IMR-90 (cell line): ENCODE results near the gene GOLGA1.

Source experiments
- BHLHE40 ChIP-seq: fragments of 150-350 bp; IDR thresholded peaks from 2 replicates; pipeline ENCODE4 v1.6.1; 2016; ENCODE audit warnings: mild to moderate bottlenecking, low read depth, low read length
- CEBPB ChIP-seq: IDR thresholded peaks from 2 replicates; pipeline ENCODE4 v1.6.1; 2012; ENCODE audit warnings: low read depth, low read length, improper control_type of control experiment
- CHD1 ChIP-seq: IDR thresholded peaks from 2 replicates; pipeline ENCODE4 v1.6.1; 2012; ENCODE audit warnings: low read depth, low read length, improper control_type of control experiment
- FOS ChIP-seq: fragments of 150-350 bp; IDR thresholded peaks from 2 replicates; pipeline ENCODE4 v1.6.1; 2016; ENCODE audit warnings: low read depth, low read length
- MAFK ChIP-seq: IDR thresholded peaks from 2 replicates; pipeline ENCODE4 v1.6.1; 2012; ENCODE audit warnings: low read depth, low read length, improper control_type of control experiment
- MAZ ChIP-seq: IDR thresholded peaks from 2 replicates; pipeline ENCODE4 v1.6.1; 2012; ENCODE audit warnings: low read depth, mild to moderate bottlenecking, low read length, improper control_type of control experiment, moderate library complexity, borderline replicate concordance
- MXI1 ChIP-seq: IDR thresholded peaks from 2 replicates; pipeline ENCODE4 v1.6.1; 2012; ENCODE audit warnings: low read depth, mild to moderate bottlenecking, low read length, moderate library complexity, borderline replicate concordance
- POLR2A ChIP-seq: IDR thresholded peaks from 2 replicates; pipeline ENCODE4 v1.6.1; 2012; ENCODE audit warnings: mild to moderate bottlenecking, low read depth, low read length
- RAD21 ChIP-seq: IDR thresholded peaks from 2 replicates; pipeline ENCODE4 v1.6.1; 2012; ENCODE audit warnings: low read length, improper control_type of control experiment
- SMC3 ChIP-seq: fragments of 150-350 bp; IDR thresholded peaks from 2 replicates; pipeline ENCODE4 v1.6.1; 2016; ENCODE audit warnings: low read depth, mild to moderate bottlenecking, antibody characterized with exemption, low read length, moderate library complexity
- TF ChIP-seq, protein P1 (sequence below): conservative IDR thresholded peaks from 2 replicates; pipeline ENCODE4 v1.5.1; 2012; ENCODE audit warnings: mild to moderate bottlenecking, low read depth, low read length, improper control_type of control experiment
- TF ChIP-seq, protein P2 (sequence below): fragments of 150-350 bp; IDR thresholded peaks from 2 replicates; pipeline ENCODE4 v1.6.1; 2017; ENCODE audit warnings: mild to moderate bottlenecking, antibody characterized with exemption, low read length, low read depth
- TF ChIP-seq, protein P3 (sequence below): fragments of 150-350 bp; IDR thresholded peaks from 2 replicates; pipeline ENCODE4 v1.6.1; 2016; ENCODE audit warnings: low read depth, mild to moderate bottlenecking, low read length, moderate library complexity, borderline replicate concordance

DNA sequence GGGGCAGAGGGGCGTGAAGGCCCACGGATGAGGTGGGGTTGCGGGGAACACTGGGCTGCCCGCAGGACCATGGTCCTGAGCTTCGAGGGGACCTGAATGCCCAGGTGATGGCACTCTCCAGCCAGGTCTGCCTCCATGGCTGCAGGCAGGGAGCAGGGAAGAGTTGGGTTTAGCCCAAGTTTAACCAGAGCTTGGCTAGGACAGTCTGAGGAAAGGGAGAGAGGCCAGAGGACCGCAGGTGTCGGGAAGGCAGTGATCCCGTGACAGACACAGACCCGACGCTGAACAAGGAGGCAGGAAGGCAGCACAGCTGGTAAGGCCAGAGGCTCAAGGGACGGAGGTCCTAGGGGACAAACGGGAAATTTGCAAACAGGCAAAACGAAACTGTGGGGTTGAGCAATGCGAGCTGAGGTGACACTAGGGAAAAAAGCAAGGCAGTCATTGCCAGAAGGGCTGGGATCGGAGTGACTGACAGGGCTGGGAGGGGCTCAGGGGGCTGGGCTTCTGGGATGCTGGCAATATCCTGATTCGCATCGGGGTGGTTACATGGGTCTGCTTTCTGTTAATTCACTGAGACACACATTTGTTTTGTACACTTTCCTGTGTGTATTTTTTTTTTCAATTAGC, 53.9 kb downstream of the GOLGA1 start:
- TF ChIP-seq, protein P1, sequence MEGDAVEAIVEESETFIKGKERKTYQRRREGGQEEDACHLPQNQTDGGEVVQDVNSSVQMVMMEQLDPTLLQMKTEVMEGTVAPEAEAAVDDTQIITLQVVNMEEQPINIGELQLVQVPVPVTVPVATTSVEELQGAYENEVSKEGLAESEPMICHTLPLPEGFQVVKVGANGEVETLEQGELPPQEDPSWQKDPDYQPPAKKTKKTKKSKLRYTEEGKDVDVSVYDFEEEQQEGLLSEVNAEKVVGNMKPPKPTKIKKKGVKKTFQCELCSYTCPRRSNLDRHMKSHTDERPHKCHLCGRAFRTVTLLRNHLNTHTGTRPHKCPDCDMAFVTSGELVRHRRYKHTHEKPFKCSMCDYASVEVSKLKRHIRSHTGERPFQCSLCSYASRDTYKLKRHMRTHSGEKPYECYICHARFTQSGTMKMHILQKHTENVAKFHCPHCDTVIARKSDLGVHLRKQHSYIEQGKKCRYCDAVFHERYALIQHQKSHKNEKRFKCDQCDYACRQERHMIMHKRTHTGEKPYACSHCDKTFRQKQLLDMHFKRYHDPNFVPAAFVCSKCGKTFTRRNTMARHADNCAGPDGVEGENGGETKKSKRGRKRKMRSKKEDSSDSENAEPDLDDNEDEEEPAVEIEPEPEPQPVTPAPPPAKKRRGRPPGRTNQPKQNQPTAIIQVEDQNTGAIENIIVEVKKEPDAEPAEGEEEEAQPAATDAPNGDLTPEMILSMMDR: no peak
- TF ChIP-seq CHD1 (no peak), CEBPB (no peak), POLR2A (no peak), FOS (no peak), MXI1 (no peak), RAD21 (no peak), SMC3 (no peak), BHLHE40 (no peak), MAZ (no peak), MAFK (no peak)
- TF ChIP-seq, protein P2, sequence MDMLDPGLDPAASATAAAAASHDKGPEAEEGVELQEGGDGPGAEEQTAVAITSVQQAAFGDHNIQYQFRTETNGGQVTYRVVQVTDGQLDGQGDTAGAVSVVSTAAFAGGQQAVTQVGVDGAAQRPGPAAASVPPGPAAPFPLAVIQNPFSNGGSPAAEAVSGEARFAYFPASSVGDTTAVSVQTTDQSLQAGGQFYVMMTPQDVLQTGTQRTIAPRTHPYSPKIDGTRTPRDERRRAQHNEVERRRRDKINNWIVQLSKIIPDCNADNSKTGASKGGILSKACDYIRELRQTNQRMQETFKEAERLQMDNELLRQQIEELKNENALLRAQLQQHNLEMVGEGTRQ: no peak
- TF ChIP-seq, protein P3, sequence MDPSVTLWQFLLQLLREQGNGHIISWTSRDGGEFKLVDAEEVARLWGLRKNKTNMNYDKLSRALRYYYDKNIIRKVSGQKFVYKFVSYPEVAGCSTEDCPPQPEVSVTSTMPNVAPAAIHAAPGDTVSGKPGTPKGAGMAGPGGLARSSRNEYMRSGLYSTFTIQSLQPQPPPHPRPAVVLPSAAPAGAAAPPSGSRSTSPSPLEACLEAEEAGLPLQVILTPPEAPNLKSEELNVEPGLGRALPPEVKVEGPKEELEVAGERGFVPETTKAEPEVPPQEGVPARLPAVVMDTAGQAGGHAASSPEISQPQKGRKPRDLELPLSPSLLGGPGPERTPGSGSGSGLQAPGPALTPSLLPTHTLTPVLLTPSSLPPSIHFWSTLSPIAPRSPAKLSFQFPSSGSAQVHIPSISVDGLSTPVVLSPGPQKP: no peak
